GM19025 (cell line): ENCODE results near the gene MBD3.

Experiments
- ATAC-seq: cut with Tn5 transposase; IDR thresholded peaks from one replicate; pipeline ENCODE4 v1.9.1; 2021; ENCODE audit warnings: mild to moderate bottlenecking, low read depth, moderate library complexity; ENCODE audit not compliant: unreplicated experiment

Gene MBD3

DNA sequence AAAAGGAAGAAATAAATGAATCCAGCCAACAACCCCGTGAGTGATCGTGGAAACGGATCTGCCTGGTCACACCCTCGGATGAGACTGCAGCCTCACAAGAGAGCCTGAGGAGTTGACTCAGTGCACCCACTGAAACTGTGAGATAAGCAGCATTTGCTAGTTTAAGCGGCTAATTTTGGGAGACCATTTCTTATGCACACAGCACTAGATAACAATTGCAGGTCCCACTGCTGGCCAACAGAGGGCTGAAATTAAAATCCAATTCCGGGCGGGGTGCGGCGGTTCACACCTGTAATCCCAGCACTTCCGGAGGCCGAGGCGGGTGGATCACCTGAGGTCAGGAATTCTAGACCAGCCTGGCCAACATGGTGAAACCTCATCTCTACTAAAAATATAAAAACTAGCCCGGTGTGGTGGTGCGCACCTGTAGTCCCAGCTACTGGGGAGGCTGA is 9.0 kb upstream of the MBD3 start:
- no peak for ATAC-seq

GRCh38 chr19:1599460-1599846 is 6.8 kb upstream of the MBD3 start:
- no peak for ATAC-seq

GRCh38 chr19:1598777-1599459 is 6.3 kb upstream of the MBD3 start:
- ATAC-seq = no peak

- no peak for ATAC-seq
These were observed 772 bp upstream of the MBD3 start for GRCh38 chr19:1593501-1593772.

GRCh38 chr19:1592024-1592754 is 476 bp downstream of the MBD3 start:
- peak; percentile 57 for ATAC-seq

GRCh38 chr19:1591421-1592023 is 1.1 kb downstream of the MBD3 start:
- ATAC-seq = no peak

DNA sequence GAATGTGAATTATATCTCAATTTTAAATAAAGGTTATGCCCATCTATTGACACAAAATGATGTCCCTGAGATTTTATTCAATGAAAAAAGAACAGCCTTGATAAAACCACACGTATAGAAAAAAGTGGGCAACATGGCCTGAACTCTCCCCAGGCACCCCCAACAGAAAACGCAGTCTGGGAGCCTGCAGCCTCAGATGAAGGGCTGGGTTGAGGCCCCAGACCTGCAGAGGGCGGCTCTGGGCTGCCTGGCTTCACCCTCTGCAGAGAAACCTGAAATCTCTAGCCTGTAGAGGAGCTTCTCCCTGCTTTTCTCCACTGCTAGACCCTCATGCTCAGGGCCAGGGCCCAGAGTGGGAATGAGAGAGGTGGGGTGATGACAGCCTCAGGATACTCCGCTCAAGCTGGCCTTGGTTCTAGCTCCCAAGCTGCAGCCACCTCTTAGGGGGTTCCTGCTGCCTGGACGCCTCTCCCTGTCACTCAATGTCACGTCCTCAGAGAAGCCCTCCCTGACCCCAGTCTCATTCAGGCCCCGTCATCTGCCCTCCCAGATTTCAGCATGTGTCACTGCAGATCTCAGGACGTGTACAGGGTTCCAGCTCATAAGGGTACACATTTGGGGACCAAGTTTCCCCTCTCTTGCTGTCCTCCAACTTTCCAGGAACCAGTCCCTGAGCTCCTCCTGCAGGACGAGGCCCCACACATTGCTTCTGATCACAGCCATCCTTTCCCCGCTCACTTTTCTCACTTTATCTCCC is 1.8 kb downstream of the MBD3 start:
- ATAC-seq = no peak

GRCh38 chr19:1587872-1588271 is 4.8 kb downstream of the MBD3 start:
- ATAC-seq = no peak

DNA sequence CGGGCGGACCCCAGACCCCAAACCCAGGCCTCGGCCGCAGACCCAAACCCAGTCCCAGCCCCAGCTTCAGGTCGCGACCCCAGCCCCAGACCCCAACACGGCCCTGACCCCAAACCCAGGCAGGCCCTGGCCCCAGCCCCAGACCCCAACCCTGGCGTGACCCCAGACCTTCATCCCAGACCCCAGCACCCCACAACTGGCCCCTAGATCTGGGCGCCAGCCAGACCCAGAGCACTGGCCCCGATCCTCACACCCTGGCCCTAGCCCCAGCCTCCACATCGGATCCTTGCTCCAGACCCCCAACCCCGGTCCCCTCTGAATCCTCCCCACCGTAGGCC is 7.5 kb downstream of the MBD3 start:
- ATAC-seq = no peak

- ATAC-seq = no peak
These were observed 8.0 kb downstream of the MBD3 start for GRCh38 chr19:1584500-1585242.

DNA sequence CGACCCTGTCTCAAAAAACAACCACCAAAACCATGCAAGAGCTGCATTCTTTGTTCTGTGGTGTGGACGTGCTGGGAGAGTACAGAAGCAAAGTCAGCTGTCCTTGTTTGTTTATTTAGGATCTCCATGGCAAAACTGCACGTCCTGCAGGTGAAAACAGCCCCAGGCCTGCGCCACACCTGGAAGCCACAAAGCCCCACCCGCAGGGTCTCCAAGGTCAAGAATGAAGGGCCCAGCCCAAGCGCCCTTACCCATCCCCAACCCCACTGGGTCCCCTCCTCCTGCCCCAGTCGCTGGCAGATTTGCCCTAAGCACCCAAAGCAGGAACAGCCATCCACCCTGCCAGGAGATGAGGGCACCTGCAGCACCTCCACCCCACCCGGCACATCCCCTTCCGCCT is 10.5 kb downstream of the MBD3 start:
- ATAC-seq = no peak

DNA sequence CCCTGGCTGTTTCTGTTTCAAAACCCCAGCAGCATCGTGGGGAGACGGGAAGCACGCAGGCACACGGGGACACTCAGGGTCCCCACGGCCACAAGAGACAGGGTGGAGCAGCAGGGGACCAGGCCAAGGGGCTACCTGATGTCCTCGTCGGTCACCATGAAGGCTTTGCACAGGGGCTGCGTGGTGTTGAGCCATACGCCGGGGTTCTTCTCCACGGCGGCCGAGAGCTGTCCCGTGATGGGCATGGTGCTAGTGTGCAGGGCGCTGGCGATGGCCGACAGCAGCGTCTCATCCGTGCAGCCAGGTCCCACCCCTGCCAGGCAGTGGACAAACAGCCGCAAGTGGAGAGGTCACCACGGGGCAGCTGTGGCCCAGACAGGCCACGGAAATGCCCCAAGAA is 11.7 kb downstream of the MBD3 start:
- ATAC-seq = no peak

GRCh38 chr19:1580382-1580781 is 12.3 kb downstream of the MBD3 start:
- no peak for ATAC-seq

DNA sequence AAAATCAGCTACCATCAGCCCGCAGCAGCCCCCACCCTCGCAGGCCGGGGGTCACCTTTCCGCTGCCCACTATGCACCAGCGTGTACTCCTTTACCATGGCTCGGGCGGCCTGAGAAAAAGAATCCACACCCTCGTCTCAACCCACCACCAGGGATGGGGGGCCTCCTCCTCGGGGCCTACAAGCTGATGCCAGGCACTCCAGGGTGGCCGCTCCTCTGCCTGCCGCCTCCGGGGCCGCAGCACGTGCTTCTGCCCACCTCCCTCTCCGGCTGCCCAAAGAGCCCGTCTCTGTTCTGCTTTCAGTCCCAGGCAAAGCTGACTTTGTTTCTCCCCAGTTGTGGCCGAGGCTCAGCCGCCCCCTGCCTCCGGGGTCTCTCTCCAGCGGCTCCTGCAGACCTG is 13.4 kb downstream of the MBD3 start:
- ATAC-seq = no peak

DNA sequence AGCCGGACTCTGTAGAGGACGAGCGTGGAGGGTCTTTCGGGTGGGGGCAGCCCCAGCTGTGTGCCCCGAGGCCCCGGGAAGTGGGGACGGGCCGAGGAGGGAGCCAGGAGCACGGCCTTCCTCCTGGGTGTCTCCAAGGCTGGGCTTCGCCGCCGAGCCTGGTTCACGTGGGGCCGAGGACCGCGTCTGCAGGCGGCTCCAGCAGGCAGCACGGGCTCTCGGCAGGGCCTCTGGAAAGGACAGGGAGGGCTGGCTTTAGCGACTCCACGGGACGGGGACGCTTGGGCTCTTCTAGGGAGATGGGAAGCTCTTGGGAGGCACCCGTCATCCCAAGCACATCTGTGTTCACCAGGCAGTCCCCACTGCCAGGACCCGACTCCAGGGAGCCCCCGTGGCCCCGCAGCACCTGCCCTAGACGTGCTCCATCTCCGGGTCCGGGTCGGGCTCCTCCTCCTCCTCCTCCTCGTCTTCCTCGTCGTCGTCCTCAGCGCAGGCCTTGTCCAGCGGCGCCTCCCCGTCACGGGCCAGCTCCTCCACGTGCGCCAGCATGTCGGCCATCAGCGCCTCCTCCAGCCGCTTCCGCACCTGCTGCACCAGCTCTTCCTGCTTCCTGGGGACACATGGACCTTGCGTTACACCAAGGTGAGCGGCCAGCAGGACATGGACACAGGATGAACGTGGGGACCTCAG is 14.6 kb downstream of the MBD3 start:
- no peak for ATAC-seq

GRCh38 chr19:1577090-1577928 is 15.4 kb downstream of the MBD3 start:
- no peak for ATAC-seq

DNA sequence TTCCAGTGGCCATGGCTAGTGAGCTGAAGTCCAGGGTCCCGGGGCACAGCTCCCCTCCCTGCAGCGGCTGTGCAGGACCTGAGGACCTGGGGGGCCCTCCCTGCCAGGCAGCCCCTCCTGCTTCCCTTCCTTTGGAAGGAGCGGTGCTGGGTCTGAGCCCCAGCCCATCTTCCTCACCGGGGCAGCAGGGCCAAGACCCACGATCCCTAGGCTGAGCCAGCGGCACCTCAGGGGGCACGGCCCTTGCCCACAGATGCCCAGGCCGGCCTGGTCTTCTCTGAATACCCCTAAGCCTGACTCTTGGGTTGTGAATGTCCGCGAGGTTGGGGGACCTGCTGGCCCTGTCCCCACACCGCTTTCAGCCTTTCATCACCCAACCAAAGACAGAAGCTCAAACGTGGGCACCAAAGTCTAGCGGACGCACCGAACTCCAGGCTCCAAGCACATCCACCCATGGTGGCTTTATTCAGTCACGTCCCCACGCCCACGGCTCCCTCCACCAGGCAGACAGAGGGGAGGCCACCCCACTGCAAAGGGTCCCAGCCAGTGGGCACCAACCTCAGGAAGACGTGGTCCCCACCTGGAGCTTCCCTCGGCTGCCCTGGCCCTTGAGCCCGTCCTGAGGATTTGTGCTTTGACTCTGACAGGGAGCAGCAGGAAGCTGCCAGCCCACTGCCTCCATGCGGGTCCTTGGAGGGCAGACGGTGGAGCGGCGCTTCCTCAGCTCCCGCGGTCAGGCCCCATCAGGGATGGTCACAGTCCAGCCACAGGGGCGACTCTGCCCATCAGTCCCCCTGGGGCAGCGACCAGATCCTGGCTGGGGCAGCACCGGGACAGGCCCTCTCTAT is 16.2 kb downstream of the MBD3 start:
- no peak for ATAC-seq
